ENCODE measurements around the gene VIT. TPM values are rescaled to one million over a fixed set of nuclear protein-coding genes. Genes with fewer than 3 reads are reported as not detected.

The VIT gene
- total RNA-seq, 2 donors from 2014 or later = not detected

DNA sequence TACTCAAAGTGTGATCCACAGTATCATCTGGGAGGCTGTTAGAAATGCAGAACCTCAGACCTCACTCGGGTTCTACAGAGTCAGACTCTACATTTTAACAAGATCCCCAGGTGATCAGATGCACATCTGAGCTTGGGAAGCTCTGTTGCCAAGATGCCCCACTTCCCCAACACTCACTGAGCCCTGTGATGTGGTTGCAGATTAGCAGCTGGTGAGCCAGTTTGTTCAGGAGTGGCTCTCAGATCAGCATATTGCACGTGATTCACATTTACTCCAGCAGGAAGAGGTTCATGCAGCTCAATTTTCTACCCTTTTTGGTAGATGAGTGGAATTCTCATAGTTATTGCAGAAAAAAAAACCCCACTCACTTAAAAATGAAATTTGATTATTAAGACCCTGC, 96.4 kb downstream of the VIT start:
- Mint-ChIP-seq H3K27me3 (ENCODE audit: low read depth) (peaks cover 19% of the 10 kb centered on the region), H3K9me3 (no peaks in the 10 kb centered on the region), H3K4me3 (no peak overlapping the region), H3K4me1 (ENCODE audit: low read depth) (peaks cover 8% of the 10 kb centered on the region), H3K27ac (no peak overlapping the region), H3K36me3 (ENCODE audit: insufficient read depth in 2 of 2) (no peaks in the 10 kb centered on the region)
- no peak for ATAC-seq (replicated peaks in 1 of 2)
- no peak for DNase-seq

DNA sequence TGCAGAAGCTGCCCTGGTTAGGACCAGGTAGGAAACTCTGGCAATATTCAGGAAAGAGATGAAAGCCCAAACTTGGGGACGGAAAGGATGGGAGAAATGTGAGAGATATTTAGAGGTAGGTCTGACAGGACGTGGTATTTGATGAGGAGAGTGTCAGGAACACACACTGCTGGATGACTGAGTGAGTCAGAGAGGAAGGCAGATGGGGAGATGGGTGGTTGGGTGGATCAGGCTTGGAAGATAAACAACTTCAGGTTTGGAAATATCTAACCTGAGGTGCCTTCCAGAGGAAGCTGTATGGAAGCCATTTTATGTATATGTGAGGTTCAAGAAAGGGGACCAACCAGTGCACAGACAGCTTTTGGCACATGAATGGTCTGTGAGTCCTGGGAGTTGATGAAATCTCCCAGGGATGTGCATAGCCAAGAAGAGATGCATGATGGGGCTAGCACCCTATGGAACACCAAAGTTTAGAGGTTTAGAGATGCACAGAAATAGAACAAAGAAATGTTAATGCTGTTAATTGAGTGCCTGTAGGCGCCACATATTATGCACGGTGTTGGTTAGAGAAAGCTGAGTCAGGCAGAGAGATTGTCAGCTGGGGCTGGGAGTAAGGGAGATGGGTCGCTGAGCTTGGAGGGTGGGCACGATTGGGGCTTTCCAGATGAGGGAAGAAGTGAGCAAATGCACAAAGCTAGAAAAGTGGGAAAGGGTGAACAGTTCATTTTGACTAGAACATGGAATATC, 101.0 kb downstream of the VIT start:
- no peaks in the 10 kb centered on the region for H3K9me3 Mint-ChIP-seq
- no peak for ATAC-seq (replicated peaks in 1 of 2)
- no peak overlapping the region for H3K27ac Mint-ChIP-seq
- no peaks in the 10 kb centered on the region for H3K36me3 Mint-ChIP-seq (ENCODE audit: insufficient read depth in 2 of 2)
- peaks cover 12% of the 10 kb centered on the region for H3K27me3 Mint-ChIP-seq (ENCODE audit: low read depth)
- H3K4me3 Mint-ChIP-seq = no peak overlapping the region
- H3K4me1 Mint-ChIP-seq (ENCODE audit: low read depth) = peaks cover 21% of the 10 kb centered on the region
- no peak for DNase-seq

DNA sequence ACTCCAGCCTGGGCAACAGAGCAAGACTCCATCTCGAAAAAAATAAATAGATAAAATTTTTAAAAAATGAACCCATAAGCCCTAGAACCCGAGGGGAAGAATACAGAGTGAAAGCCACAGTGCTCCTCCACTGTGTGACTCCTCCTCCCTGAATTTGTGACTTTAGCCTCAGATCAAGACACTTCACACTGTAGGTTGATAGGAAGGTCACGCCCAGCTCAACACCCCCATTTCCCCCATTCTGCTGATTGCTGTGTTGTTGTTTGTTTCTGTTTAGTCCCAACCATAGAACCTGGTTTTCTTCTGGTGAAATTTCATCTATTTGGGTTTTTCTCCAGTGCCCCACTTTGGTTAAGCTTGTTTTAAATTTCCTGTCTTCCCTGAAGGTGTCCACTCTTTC, 102.2 kb downstream of the VIT start:
- no peaks in the 10 kb centered on the region for H3K36me3 Mint-ChIP-seq (ENCODE audit: insufficient read depth in 2 of 2)

DNA sequence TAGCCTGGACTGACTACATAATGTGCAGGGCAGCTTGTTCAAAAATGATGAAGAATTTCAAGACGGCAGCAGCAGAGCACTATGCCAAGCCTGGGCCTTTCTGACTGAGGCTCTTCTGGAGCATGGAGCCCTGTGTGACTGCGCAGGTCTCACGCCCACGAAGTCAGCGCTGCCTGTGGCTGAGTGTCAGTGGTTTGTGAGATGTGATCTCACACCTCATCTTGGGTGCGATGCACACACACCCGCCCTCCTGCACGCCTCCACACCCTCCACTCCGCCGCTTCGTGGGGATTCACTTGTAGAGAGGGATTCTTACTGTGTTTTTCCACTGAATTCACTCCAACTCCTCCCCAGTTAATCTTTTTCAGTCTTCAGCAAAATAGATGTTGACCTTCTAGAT, 103.9 kb downstream of the VIT start:
- peak; percentile 91 to 93 for ATAC-seq (replicated peaks in 1 of 2)
- no peaks in the 10 kb centered on the region for H3K9me3 Mint-ChIP-seq
- H3K4me1 Mint-ChIP-seq (ENCODE audit: low read depth) = peaks cover 21% of the 10 kb centered on the region
- peaks cover 12% of the 10 kb centered on the region for H3K27me3 Mint-ChIP-seq (ENCODE audit: low read depth)
- H3K27ac Mint-ChIP-seq = peak overlapping the region; percentile 13
- peak; percentile 60 to 61 for DNase-seq
- H3K36me3 Mint-ChIP-seq (ENCODE audit: insufficient read depth in 2 of 2) = no peaks in the 10 kb centered on the region
- peak overlapping the region; percentile 11 to 64 for H3K4me3 Mint-ChIP-seq

More for the DNA sequence above, 102.2 kb downstream of the VIT start:
- Mint-ChIP-seq H3K9me3 (no peaks in the 10 kb centered on the region), H3K4me3 (no peak overlapping the region), H3K27ac (no peak overlapping the region), H3K27me3 (ENCODE audit: low read depth) (peaks cover 12% of the 10 kb centered on the region), H3K4me1 (ENCODE audit: low read depth) (peaks cover 21% of the 10 kb centered on the region)
- ATAC-seq (replicated peaks in 1 of 2) (no peak), DNase-seq (no peak)

DNA sequence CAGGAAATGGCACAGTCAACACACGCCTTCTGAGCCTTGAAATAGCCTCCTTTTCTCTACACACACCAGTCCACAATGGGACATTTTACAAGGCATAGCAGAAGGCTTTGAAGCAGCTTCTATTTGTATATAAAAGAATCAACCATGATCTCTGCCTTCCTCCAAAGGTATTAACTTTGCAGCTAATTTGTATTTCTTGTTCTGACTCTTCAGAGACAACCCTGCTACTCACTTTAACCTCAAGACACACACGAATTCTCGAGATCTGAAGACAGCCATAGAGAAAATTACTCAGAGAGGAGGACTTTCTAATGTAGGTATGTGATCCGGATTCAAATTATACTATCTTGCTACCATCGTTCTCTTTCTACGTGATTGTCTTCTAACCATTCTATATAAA, 104.6 kb downstream of the VIT start:
- H3K4me1 Mint-ChIP-seq (ENCODE audit: low read depth) = peaks cover 21% of the 10 kb centered on the region
- DNase-seq (peak in 1 of 2 donors; percentile 4), ATAC-seq (replicated peaks in 1 of 2) (peak; percentile 53 to 62)
- no peaks in the 10 kb centered on the region for H3K9me3 Mint-ChIP-seq
- H3K27ac Mint-ChIP-seq = peak overlapping the region; percentile 17
- H3K36me3 Mint-ChIP-seq (ENCODE audit: insufficient read depth in 2 of 2) = no peaks in the 10 kb centered on the region
- H3K4me3 Mint-ChIP-seq = peak overlapping the region; percentile 8 to 64
- peaks cover 16% of the 10 kb centered on the region for H3K27me3 Mint-ChIP-seq (ENCODE audit: low read depth)

DNA sequence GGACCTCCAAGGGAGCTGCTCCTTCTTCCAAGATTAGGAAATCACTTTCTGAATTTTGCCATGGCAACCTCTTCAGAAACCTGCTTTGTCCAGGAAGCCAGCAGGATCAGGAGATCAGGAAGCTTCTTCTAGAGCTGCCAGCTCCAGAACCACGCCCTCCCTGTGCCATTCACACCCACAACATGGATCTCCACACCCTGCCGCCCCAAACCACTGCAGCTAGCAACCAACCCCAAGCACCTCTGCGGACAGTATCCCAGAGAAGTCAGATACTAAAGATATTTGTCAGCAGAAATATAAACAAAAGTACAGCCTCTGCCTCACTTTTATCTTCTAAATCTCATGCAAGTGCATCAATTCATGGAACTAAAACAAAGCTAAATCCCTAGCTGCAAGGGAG, 106.4 kb downstream of the VIT start:
- Mint-ChIP-seq H3K36me3 (ENCODE audit: insufficient read depth in 2 of 2) (no peaks in the 10 kb centered on the region), H3K27ac (no peak overlapping the region), H3K9me3 (no peaks in the 10 kb centered on the region), H3K27me3 (ENCODE audit: low read depth) (peaks cover 6% of the 10 kb centered on the region), H3K4me1 (ENCODE audit: low read depth) (peaks cover 13% of the 10 kb centered on the region), H3K4me3 (no peak overlapping the region)
- ATAC-seq (replicated peaks in 1 of 2) (no peak), DNase-seq (no peak)

DNA sequence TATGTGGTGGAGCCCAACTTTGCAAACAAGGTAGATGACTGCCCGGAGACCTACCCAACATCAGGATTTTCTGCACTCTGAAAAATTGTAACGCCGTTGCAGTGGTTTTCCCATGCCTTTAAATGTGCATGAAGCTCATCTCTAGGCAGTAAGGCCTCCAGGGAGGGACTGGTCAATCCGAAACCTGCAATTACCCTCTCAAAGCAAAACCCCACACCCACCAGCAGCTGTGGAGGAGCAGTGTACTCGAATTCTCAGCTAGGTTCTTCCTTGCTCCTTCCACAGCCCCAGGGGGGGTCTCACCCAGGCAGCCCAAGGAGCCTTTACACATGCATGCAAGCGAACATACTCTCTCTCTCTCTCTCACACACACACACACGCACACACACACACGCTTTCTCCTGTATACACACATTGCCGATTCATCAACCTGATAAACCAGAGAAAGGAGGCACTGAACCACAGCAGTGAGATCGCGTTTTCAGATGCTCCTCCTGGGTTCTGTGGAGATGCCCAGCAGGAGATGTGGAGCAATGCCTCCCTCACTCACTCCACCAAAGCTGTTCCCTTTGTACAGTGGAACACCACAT, 109.2 kb downstream of the VIT start:
- Mint-ChIP-seq H3K27ac (no peak overlapping the region), H3K27me3 (ENCODE audit: low read depth) (peaks cover 6% of the 10 kb centered on the region), H3K4me3 (no peak overlapping the region), H3K4me1 (ENCODE audit: low read depth) (peaks cover 9% of the 10 kb centered on the region), H3K9me3 (no peaks in the 10 kb centered on the region), H3K36me3 (ENCODE audit: insufficient read depth in 2 of 2) (no peaks in the 10 kb centered on the region)
- ATAC-seq (replicated peaks in 1 of 2) = no peak
- DNase-seq = no peak

DNA sequence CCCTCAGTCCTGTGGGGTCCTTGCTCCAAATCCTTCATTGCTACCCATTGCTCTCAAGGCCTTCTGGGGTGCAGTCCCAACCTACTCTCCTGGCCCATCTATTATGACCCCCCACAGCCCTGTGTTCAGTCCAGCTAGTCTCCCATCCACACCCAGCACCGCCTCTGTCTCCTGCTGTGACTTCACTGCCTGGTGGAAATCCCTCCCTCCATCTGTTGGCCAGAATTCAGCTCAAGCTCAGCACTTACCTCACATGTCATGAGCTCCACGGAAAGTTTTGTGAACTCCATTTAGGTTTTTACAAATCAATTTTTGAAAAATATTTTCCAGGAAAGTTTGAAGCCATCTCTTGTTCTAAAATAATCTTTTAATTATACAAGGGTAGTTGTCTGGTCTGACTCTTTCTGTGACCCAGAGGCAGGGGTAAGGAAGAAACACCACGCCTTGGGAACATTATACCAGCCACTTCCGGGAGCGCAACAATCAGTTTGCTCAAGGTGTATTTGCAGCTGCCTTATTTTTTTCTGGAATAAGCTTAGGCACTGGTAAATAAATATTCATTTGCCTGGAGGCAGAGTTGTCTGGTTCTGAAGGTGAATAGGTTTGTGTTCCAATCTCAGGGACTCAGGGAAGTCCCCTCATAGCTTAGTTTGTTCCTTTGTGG, 110.8 kb downstream of the VIT start:
- H3K27ac Mint-ChIP-seq = no peak overlapping the region
- DNase-seq = no peak
- no peak for ATAC-seq (replicated peaks in 1 of 2)
- H3K4me1 Mint-ChIP-seq (ENCODE audit: low read depth) = no peaks in the 10 kb centered on the region
- no peaks in the 10 kb centered on the region for H3K36me3 Mint-ChIP-seq (ENCODE audit: insufficient read depth in 2 of 2)
- H3K4me3 Mint-ChIP-seq = no peak overlapping the region
- no peaks in the 10 kb centered on the region for H3K9me3 Mint-ChIP-seq
- H3K27me3 Mint-ChIP-seq (ENCODE audit: low read depth) = peaks cover 6% of the 10 kb centered on the region

DNA sequence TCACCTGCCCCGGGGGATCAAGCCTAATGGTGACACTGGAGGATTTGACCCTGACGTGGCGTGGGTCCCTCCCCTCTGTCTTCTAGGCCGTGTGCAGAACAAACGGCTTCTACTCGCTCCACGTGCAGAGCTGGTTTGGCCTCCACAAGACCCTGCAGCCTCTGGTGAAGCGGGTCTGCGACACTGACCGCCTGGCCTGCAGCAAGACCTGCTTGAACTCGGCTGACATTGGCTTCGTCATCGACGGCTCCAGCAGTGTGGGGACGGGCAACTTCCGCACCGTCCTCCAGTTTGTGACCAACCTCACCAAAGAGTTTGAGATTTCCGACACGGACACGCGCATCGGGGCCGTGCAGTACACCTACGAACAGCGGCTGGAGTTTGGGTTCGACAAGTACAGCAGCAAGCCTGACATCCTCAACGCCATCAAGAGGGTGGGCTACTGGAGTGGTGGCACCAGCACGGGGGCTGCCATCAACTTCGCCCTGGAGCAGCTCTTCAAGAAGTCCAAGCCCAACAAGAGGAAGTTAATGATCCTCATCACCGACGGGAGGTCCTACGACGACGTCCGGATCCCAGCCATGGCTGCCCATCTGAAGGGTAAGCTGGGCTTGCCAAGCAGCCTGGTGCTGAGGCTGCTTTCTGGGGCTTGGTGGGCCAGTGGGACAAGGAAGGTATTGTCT, 112.0 kb downstream of the VIT start:
- ATAC-seq (replicated peaks in 1 of 2) (no peak), DNase-seq (no peak)
- H3K4me1 Mint-ChIP-seq (ENCODE audit: low read depth) = no peaks in the 10 kb centered on the region
- H3K36me3 Mint-ChIP-seq (ENCODE audit: insufficient read depth in 2 of 2) = no peaks in the 10 kb centered on the region
- H3K27ac Mint-ChIP-seq = no peak overlapping the region
- H3K9me3 Mint-ChIP-seq = no peaks in the 10 kb centered on the region
- H3K27me3 Mint-ChIP-seq (ENCODE audit: low read depth) = peaks cover 6% of the 10 kb centered on the region
- H3K4me3 Mint-ChIP-seq = no peak overlapping the region

DNA sequence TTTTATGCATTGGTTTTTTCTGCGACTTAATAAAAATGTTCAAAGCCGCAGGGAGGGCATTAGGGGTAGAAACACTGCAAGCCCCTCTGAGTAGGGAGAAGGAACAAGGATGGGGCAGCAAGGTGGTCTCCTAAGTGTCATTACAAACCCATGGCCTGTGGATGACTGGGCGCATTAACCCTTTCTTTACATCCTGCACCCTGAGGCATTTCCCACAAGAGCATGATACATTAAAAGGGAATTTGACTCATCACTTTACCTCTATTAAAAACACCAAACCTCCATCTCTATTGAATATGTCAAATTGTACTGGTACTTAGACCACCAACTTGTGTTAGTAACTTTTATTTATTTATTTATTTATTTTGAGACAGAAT, 112.5 kb downstream of the VIT start:
- no peak overlapping the region for H3K27ac Mint-ChIP-seq
- no peak for ATAC-seq (replicated peaks in 1 of 2)
- no peak overlapping the region for H3K4me3 Mint-ChIP-seq
- peaks cover 6% of the 10 kb centered on the region for H3K27me3 Mint-ChIP-seq (ENCODE audit: low read depth)
- H3K9me3 Mint-ChIP-seq = no peaks in the 10 kb centered on the region
- no peaks in the 10 kb centered on the region for H3K4me1 Mint-ChIP-seq (ENCODE audit: low read depth)
- H3K36me3 Mint-ChIP-seq (ENCODE audit: insufficient read depth in 2 of 2) = no peaks in the 10 kb centered on the region
- no peak for DNase-seq

DNA sequence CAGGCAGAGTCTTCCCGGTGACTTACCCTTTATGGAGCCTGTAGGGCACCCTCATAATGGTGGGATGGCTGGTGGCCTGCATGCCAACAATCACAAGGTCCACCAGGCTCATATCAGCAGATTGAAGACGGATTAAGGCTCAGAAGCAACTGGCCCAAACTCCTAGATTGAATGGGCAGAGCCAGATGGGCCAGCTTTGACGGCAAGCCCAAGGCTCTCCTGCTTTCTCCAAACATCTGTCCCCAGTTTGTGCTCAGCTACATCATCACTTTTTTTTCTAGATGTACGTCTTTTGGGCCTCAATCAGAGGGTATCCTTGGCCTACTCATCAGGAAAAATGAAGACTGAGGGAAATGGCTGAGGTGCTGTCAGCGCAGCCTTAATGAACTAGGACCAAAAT, 114.6 kb downstream of the VIT start:
- DNase-seq (no peak), ATAC-seq (replicated peaks in 1 of 2) (no peak)
- Mint-ChIP-seq H3K4me1 (ENCODE audit: low read depth) (no peaks in the 10 kb centered on the region), H3K27ac (no peak overlapping the region), H3K36me3 (ENCODE audit: insufficient read depth in 2 of 2) (no peaks in the 10 kb centered on the region), H3K9me3 (no peaks in the 10 kb centered on the region), H3K4me3 (no peak overlapping the region), H3K27me3 (ENCODE audit: low read depth) (peaks cover 1% of the 10 kb centered on the region)

DNA sequence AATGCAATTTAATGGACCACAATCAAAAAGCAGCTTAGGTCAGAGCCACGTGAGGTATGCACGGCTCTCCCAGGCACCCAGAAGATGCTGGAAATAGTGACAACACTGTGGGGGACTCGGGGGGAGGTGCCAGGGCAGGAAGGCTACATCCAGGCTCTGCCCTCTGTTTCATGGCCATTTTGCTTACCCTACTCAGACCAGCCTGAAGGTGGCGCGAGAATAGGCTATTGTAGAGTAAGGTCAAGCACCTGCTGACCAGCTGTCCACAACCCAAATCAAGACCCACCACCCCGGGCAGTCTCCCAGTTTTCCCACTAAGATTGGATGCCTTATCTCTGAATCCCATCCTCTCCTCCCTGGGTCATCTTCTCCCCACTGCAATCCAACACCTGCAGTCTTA, 115.7 kb downstream of the VIT start:
- no peak for DNase-seq
- ATAC-seq (replicated peaks in 1 of 2) = no peak
- peaks cover 5% of the 10 kb centered on the region for H3K4me1 Mint-ChIP-seq (ENCODE audit: low read depth)
- no peaks in the 10 kb centered on the region for H3K36me3 Mint-ChIP-seq (ENCODE audit: insufficient read depth in 2 of 2)
- no peak overlapping the region for H3K27ac Mint-ChIP-seq
- H3K9me3 Mint-ChIP-seq = no peaks in the 10 kb centered on the region
- no peak overlapping the region for H3K4me3 Mint-ChIP-seq
- H3K27me3 Mint-ChIP-seq (ENCODE audit: low read depth) = no peaks in the 10 kb centered on the region

DNA sequence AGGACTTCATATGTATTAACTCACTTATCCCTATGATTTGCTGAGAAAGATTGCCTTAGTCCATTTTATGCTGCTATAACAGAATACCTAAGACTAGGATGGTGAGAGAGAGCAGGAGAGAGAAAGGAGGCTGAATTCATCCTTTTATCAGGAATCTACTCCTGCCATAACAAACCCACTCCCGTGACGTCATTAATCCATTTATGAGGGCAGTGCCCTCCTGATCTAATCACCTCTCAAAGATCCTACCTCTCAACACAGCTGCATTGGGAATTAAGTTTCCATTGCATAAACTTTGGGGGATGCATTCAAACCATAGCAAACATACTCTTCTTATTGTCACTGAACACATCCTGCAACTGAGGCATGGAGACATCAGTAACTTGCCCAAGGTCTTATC, 122.0 kb downstream of the VIT start:
- Mint-ChIP-seq H3K4me3 (no peak overlapping the region), H3K36me3 (ENCODE audit: insufficient read depth in 2 of 2) (no peaks in the 10 kb centered on the region), H3K27ac (no peak overlapping the region), H3K4me1 (ENCODE audit: low read depth) (peaks cover 5% of the 10 kb centered on the region), H3K9me3 (no peaks in the 10 kb centered on the region), H3K27me3 (ENCODE audit: low read depth) (no peaks in the 10 kb centered on the region)
- ATAC-seq (replicated peaks in 1 of 2) (no peak), DNase-seq (no peak)

Data from activated T-cell treated with anti-CD3 and anti-CD28 coated beads, Interleukin-2, amount 50 U/mL, for 72 hours (primary cell).